GM06990 (cell line): ENCODE results near the gene ELP4.

Source experiments
- DNase-seq: peaks from one replicate; pipeline ENCODE4 v3.0.0-alpha.2; 2011; ENCODE audit not compliant: insufficient read length; ENCODE audit errors: extremely low read depth
- H3K27me3 ChIP-seq: replicated peaks from 2 replicates; pipeline ENCODE4 v1.6.0; 2011; ENCODE audit warnings: low read length; ENCODE audit not compliant: control insufficient read depth, insufficient read depth
- H3K36me3 ChIP-seq: 2 replicates; pipeline ENCODE4 v1.5.1; 2011; ENCODE audit warnings: low read length; ENCODE audit not compliant: control insufficient read depth, insufficient read depth
- H3K4me3 ChIP-seq: replicated peaks from 2 replicates; pipeline ENCODE4 v1.5.1; 2011; ENCODE audit warnings: low read depth, mild to moderate bottlenecking, control low read depth, low read length
- TF ChIP-seq, protein P1 (sequence below): IDR thresholded peaks from 2 replicates; pipeline ENCODE4 v1.5.1; 2011; ENCODE audit warnings: low read length, control low read depth, mild to moderate bottlenecking, inconsistent platforms; ENCODE audit not compliant: insufficient read depth, poor library complexity, severe bottlenecking

The ELP4 gene

DNA sequence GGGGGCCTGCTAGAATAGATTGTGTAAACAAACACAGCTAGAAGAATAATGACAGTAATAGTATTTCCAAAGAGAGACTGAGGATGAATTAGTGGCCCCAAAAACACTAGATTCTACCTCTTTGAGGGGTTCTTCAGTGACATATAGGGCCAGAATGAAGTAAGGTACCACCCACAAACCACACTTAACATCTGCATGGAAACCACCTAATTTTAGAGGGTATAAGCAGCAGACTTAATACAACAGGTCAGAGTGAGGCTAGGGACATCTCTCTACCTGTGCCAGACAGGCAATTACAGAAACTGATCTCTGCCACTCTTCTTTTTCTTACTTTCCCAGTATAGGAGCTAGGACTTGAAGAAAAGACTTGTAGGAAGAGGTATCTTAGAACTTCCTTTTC, 20.1 kb downstream of the ELP4 start:
- no peak for DNase-seq
- H3K27me3 ChIP-seq, result no peaks in the 10 kb centered on the region
- no peaks in the 10 kb centered on the region for H3K36me3 ChIP-seq
- TF ChIP-seq, protein P1, sequence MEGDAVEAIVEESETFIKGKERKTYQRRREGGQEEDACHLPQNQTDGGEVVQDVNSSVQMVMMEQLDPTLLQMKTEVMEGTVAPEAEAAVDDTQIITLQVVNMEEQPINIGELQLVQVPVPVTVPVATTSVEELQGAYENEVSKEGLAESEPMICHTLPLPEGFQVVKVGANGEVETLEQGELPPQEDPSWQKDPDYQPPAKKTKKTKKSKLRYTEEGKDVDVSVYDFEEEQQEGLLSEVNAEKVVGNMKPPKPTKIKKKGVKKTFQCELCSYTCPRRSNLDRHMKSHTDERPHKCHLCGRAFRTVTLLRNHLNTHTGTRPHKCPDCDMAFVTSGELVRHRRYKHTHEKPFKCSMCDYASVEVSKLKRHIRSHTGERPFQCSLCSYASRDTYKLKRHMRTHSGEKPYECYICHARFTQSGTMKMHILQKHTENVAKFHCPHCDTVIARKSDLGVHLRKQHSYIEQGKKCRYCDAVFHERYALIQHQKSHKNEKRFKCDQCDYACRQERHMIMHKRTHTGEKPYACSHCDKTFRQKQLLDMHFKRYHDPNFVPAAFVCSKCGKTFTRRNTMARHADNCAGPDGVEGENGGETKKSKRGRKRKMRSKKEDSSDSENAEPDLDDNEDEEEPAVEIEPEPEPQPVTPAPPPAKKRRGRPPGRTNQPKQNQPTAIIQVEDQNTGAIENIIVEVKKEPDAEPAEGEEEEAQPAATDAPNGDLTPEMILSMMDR, result no peak
- H3K4me3 ChIP-seq, result no peak overlapping the region

- Histone ChIP-seq H3K4me3 (no peak overlapping the region), H3K36me3 (no peaks in the 10 kb centered on the region; the same call in 1 of the 2 replicates), H3K27me3 (no peaks in the 10 kb centered on the region)
- TF ChIP-seq, protein P1, result no peak
- no peak for DNase-seq
Measured at GRCh38 chr11:31531293-31531692, 21.7 kb downstream of the ELP4 start.

- no peak overlapping the region for H3K4me3 ChIP-seq
- no peaks in the 10 kb centered on the region; the same call in 1 of the 2 replicates for H3K36me3 ChIP-seq
- TF ChIP-seq, protein P1, result no peak
- no peaks in the 10 kb centered on the region for H3K27me3 ChIP-seq
- no peak for DNase-seq
Measured at GRCh38 chr11:31535479-31535878, 25.9 kb downstream of the ELP4 start.

DNA sequence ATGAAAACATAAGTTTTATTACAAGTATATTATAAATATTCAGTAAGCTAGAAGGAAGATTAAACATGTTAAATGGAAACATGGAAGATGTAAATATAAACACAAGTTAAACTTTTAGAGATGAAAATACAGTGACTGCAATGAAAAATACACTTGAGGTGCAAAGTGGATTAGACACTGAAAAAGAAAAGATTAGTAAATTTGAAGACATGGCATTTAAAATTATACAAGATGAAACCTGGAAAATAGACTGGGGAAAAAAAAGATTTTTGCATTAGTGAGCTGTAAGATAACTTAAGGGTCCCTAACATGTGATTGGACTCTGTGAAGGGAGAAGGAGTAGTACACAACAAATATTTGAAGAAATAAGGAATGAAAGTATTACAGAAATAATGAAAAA, 33.3 kb downstream of the ELP4 start:
- no peaks in the 10 kb centered on the region for H3K27me3 ChIP-seq
- peaks cover 4% of the 10 kb centered on the region; the same call in 1 of the 2 replicates for H3K36me3 ChIP-seq
- H3K4me3 ChIP-seq, result no peak overlapping the region
- TF ChIP-seq, protein P1, result no peak
- DNase-seq, result no peak

GRCh38 chr11:31555938-31556337, 46.4 kb downstream of the ELP4 start:
- H3K27me3 ChIP-seq, result no peaks in the 10 kb centered on the region
- TF ChIP-seq, protein P1, result no peak
- H3K4me3 ChIP-seq, result no peak overlapping the region
- H3K36me3 ChIP-seq, result no peaks in the 10 kb centered on the region
- no peak for DNase-seq

GRCh38 chr11:31558001-31558400, 48.4 kb downstream of the ELP4 start:
- TF ChIP-seq, protein P1, result no peak
- Histone ChIP-seq H3K36me3 (no peaks in the 10 kb centered on the region), H3K4me3 (no peak overlapping the region), H3K27me3 (no peaks in the 10 kb centered on the region)
- DNase-seq, result no peak
